HepG2 (cell line): ENCODE data around the gene OVOL2. TPM values are rescaled to one million over a fixed set of nuclear protein-coding genes. Genes with fewer than 3 reads are reported as not detected.
A peak's percentile ranks its signal among the peaks of the same experiment; 100 is the strongest.

Source experiments
- ARNT ChIP-seq: fragments of 450-650 bp; IDR thresholded peaks from 2 replicates; pipeline ENCODE4 v1.6.1; 2017
- ATF7 ChIP-seq, 2 experiments: fragments of 450-650 bp in 1 of 2; sonication (generic) in 1 of 2; formaldehyde crosslinking in 1 of 2; IDR thresholded peaks; 2 replicates each; pipeline versions ENCODE4 v1.4.0 to v1.6.1; 2016 to 2020; ENCODE audit warnings: antibody characterized with exemption in 1 of 2, mild to moderate bottlenecking in 1 of 2, missing genetic modification reagents in 1 of 2
- FOXA1 ChIP-seq, 2 experiments: fragments of 450-650 bp in 1 of 2; sonication (generic) in 1 of 2; formaldehyde crosslinking in 1 of 2; IDR thresholded peaks; 2 replicates each; pipeline versions ENCODE4 v1.4.0 to v1.6.1; 2016 to 2020; ENCODE audit warnings: missing genetic modification reagents in 1 of 2
- KLF11 ChIP-seq: IDR thresholded peaks from 2 replicates; pipeline ENCODE4 v1.6.1; 2016; ENCODE audit warnings: missing compliant biosample characterization
- NBN ChIP-seq: fragments of 450-650 bp; conservative IDR thresholded peaks from 2 replicates; pipeline ENCODE4 v1.6.1; 2017
- NFRKB ChIP-seq: fragments of 450-650 bp; IDR thresholded peaks from 2 replicates; pipeline ENCODE4 v1.6.1; 2017
- NR3C1 ChIP-seq: sonication (generic); formaldehyde crosslinking; IDR thresholded peaks from 2 replicates; pipeline ENCODE4 v1.4.0; 2020; ENCODE audit warnings: missing genetic modification reagents
- SRSF9 ChIP-seq: fragments of 200-400 bp; formaldehyde crosslinking; IDR thresholded peaks from 2 replicates; pipeline ENCODE4 v1.6.1; 2018; ENCODE audit warnings: borderline replicate concordance, mild to moderate bottlenecking, low read depth, low read length; ENCODE audit not compliant: insufficient read depth, poor library complexity, severe bottlenecking
- TEAD3 ChIP-seq: optimal IDR thresholded peaks from 2 replicates; pipeline ENCODE3; 2016; ENCODE audit warnings: borderline replicate concordance
- ZFP1 ChIP-seq: IDR thresholded peaks from 2 replicates; pipeline ENCODE4 v1.6.1; 2016
- ZNF282 ChIP-seq: fragments of 450-650 bp; IDR thresholded peaks from 2 replicates; pipeline ENCODE4 v1.6.1; 2018; ENCODE audit not compliant: partially characterized antibody
- ZNF33A ChIP-seq: sonication (generic); formaldehyde crosslinking; IDR thresholded peaks from 2 replicates; pipeline ENCODE4 v1.5.1; 2020; ENCODE audit warnings: missing genetic modification reagents, mild to moderate bottlenecking, moderate library complexity, borderline replicate concordance
- ZNF430 ChIP-seq: sonication (generic); formaldehyde crosslinking; IDR thresholded peaks from 2 replicates; pipeline ENCODE4 v1.9.0; 2021; ENCODE audit warnings: mild to moderate bottlenecking, missing genetic modification reagents
- ZNF564 ChIP-seq: sonication (generic); formaldehyde crosslinking; IDR thresholded peaks from 2 replicates; pipeline ENCODE4 v1.8.1; 2023; ENCODE audit warnings: mild to moderate bottlenecking, missing genetic modification reagents
- ZNF792 ChIP-seq: IDR thresholded peaks from 2 replicates; pipeline ENCODE4 v1.6.1; 2016
- polyA plus RNA-seq, 8 experiments: library from polyadenylated mRNA; depleted of rRNA in 3 of 8; stranded (reverse) in 7 of 8; unstranded in 1 of 8; fragments of >200 nt; fragmentation: Illumina TruSeq in 4 of 8; extraction: Trizol in 4 of 8; gene quantifications; 2 replicates each; pipeline versions ENCODE4 v1.2.1 to v1.2.3, GENCODE V29; 2011 to 2016; ENCODE audit warnings: low read depth in 4 of 8, missing spikeins in 1 of 8, mixed read lengths in 1 of 8; ENCODE audit not compliant: insufficient read depth in 1 of 8
- total RNA-seq, 5 experiments: library from RNA; depleted of rRNA; stranded (reverse); fragments of >200 nt; fragmentation: Illumina TruSeq; extraction: Trizol; gene quantifications; 2 replicates each; pipeline ENCODE4 v1.2.3, GENCODE V29; 2016; ENCODE audit warnings: low read depth in 1 of 5
- TF ChIP-seq, protein P1 (sequence below): sonication (generic); formaldehyde crosslinking; IDR thresholded peaks from 2 replicates; pipeline ENCODE4 v1.4.0; 2020; ENCODE audit warnings: low read depth, missing genetic modification reagents
- TF ChIP-seq, protein P2 (sequence below): sonication (generic); formaldehyde crosslinking; IDR thresholded peaks from 2 replicates; pipeline ENCODE4 v1.8.0; 2022; ENCODE audit warnings: missing genetic modification reagents, mild to moderate bottlenecking, moderate library complexity, borderline replicate concordance

The OVOL2 gene
- total and polyA plus RNA-seq, 2 of the 13 experiments (the other 11 are each of a cell fraction or from before 2014, with no cell fraction given): 0.20 to 0.31 TPM

DNA sequence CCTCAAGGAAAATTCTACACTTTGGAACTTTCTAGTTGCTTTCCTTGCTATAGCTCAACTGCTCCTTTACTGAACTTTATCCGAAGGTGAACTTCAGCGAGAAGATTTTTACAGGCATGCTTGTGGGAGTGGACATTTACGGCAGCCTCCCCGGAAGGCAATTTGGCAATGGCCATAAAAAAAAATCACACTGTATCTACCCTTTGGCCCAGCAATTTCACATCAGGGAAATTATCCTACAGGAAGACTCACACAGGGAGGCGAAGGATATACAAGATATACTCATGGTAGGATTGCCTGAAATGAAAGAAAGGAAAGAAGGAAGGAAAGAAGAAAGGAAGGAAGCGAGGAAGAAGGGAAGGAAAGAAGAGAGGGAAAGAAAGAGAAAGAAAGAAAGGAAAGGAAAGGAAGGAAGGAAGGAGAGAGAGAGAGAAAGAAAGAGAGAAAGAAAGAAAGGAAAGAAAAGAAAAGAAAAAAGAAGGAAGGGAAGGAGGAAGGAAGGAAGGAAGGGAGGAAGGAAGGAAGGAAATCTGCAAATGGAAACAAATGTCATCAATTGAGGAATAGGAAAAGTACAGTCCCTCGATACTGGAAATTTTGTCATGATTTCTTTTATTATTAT is 25.7 kb downstream of the OVOL2 start (continued):
- TF ChIP-seq, protein P1, sequence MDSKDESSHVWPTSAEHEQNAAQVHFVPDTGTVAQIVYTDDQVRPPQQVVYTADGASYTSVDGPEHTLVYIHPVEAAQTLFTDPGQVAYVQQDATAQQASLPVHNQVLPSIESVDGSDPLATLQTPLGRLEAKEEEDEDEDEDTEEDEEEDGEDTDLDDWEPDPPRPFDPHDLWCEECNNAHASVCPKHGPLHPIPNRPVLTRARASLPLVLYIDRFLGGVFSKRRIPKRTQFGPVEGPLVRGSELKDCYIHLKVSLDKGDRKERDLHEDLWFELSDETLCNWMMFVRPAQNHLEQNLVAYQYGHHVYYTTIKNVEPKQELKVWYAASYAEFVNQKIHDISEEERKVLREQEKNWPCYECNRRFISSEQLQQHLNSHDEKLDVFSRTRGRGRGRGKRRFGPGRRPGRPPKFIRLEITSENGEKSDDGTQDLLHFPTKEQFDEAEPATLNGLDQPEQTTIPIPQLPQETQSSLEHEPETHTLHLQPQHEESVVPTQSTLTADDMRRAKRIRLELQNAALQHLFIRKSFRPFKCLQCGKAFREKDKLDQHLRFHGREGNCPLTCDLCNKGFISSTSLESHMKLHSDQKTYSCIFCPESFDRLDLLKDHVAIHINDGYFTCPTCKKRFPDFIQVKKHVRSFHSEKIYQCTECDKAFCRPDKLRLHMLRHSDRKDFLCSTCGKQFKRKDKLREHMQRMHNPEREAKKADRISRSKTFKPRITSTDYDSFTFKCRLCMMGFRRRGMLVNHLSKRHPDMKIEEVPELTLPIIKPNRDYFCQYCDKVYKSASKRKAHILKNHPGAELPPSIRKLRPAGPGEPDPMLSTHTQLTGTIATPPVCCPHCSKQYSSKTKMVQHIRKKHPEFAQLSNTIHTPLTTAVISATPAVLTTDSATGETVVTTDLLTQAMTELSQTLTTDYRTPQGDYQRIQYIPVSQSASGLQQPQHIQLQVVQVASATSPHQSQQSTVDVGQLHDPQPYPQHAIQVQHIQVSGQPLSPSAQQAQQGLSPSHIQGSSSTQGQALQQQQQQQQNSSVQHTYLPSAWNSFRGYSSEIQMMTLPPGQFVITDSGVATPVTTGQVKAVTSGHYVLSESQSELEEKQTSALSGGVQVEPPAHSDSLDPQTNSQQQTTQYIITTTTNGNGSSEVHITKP (CRISPR knock-in tag): no peak
- TF ChIP-seq KLF11 (no peak), ZNF282 (peak; percentile 24), ZNF792 (CRISPR knock-in tag) (no peak), ZNF430 (CRISPR knock-in tag) (no peak), NBN (0 out of 2 replicates have a peak, but pooled peaks have one; percentile 62), ARNT (0 out of 2 replicates have a peak, but pooled peaks have one; percentile 70), ZNF33A (CRISPR knock-in tag) (no peak), NFRKB (peak; percentile 60; the same call in 1 of the 2 replicates), ZFP1 (CRISPR knock-in tag) (no peak), TEAD3 (no peak), SRSF9 (peak; percentile 88), ATF7 (IDR thresholded peaks at IDR 0.05) (0 out of 2 replicates have a peak, but pooled peaks have one; percentile 28), ATF7 (CRISPR knock-in tag; IDR thresholded peaks at IDR 0.05) (no peak), NR3C1 (no peak), ZNF564 (CRISPR knock-in tag) (no peak), FOXA1 (IDR thresholded peaks at IDR 0.05) (peak; percentile 27; the same call in 1 of the 2 replicates), FOXA1 (CRISPR knock-in tag; IDR thresholded peaks at IDR 0.05) (no peak)
- TF ChIP-seq, protein P2, sequence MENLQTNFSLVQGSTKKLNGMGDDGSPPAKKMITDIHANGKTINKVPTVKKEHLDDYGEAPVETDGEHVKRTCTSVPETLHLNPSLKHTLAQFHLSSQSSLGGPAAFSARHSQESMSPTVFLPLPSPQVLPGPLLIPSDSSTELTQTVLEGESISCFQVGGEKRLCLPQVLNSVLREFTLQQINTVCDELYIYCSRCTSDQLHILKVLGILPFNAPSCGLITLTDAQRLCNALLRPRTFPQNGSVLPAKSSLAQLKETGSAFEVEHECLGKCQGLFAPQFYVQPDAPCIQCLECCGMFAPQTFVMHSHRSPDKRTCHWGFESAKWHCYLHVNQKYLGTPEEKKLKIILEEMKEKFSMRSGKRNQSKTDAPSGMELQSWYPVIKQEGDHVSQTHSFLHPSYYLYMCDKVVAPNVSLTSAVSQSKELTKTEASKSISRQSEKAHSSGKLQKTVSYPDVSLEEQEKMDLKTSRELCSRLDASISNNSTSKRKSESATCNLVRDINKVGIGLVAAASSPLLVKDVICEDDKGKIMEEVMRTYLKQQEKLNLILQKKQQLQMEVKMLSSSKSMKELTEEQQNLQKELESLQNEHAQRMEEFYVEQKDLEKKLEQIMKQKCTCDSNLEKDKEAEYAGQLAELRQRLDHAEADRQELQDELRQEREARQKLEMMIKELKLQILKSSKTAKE (CRISPR knock-in tag): no peak
